ENCODE results near the gene DHPS.

GRCh38 chr19:12680034-12680433 is 1.6 kb downstream of the DHPS start:
- TF ChIP-seq CTCF (IDR thresholded peaks at IDR 0.05) = no peak
- no peak for TF ChIP-seq POLR2A (IDR thresholded peaks at IDR 0.05)
